HepG2 (cell line): ENCODE measurements around the gene CLEC20A. TPM values are rescaled to one million over a fixed set of nuclear protein-coding genes. Genes with fewer than 3 reads are reported as not detected.
A peak's percentile ranks its signal among the peaks of the same experiment; 100 is the strongest.

Source experiments
- ATAC-seq: fragments of 200-7000 bp; cut with Tn5 transposase; 3 replicates; pipeline ENCODE4 v1.9.1; 2020; ENCODE audit warnings: mild to moderate bottlenecking, moderate library complexity
- BruUV-seq: library from RNA; stranded (reverse); fragments of 400-500 nt; replicated peaks from 2 replicates; lab custom pipeline; 2021; lab: Mats Ljungman, UMichigan
- CTCF ChIA-PET: fragments of 300-600 bp; formaldehyde crosslinking; extraction: SDS; loops from one replicate; lab custom pipeline; 2021; ENCODE audit warnings: low total read pairs, inconsistent platforms, low intra/inter-chr PET ratio; lab: Yijun Ruan, JAX
- POLR2A ChIA-PET: fragments of 350-600 bp; sonication (Branson Sonifier 250); formaldehyde crosslinking; loops from one replicate; lab custom pipeline; 2020; ENCODE audit warnings: antibody characterized with exemption, inconsistent platforms; lab: Yijun Ruan, JAX
- DNase-seq: peaks from one replicate; pipeline ENCODE4 v3.0.0-alpha.2; 2015; ENCODE audit warnings: low spot score
- FAIRE-seq: peaks from 3 replicates; lab custom pipeline; 2011; peaks lifted over from hg19 to GRCh38; lab: Jason Lieb, UNC
- H2AFZ ChIP-seq: one replicate; pipeline ENCODE4 v1.6.1; 2011; ENCODE audit warnings: low read length, inconsistent platforms
- H3K27ac ChIP-seq: fragments of 300-600 bp; 3 replicates; pipeline ENCODE4 v1.8.0; 2011; ENCODE audit warnings: mixed run types, mild to moderate bottlenecking, mixed read lengths, low read length, inconsistent platforms; ENCODE audit not compliant: insufficient read depth; ENCODE audit errors: extremely low read length
- H3K27me3 ChIP-seq, 2 experiments: fragments of 200-600 bp in 1 of 2; 2 replicates in 1 of 2; 3 replicates in 1 of 2; pipeline versions ENCODE4 v1.6.0 to v1.8.0; 2011; ENCODE audit warnings: low read length in 2 of 2, mild to moderate bottlenecking in 2 of 2, moderate library complexity in 2 of 2, inconsistent platforms in 1 of 2; ENCODE audit not compliant: insufficient read depth in 2 of 2, control insufficient read depth in 1 of 2
- H3K36me3 ChIP-seq, 2 experiments: fragments of 200-600 bp in 1 of 2; replicated peaks in 1 of 2; 2 replicates in 1 of 2; 3 replicates in 1 of 2; pipeline versions ENCODE4 v1.5.1 to v1.8.0; 2011; ENCODE audit warnings: low read length in 2 of 2, inconsistent platforms in 1 of 2; ENCODE audit not compliant: insufficient read depth in 2 of 2, control insufficient read depth in 1 of 2
- H3K4me1 ChIP-seq: 2 replicates; pipeline ENCODE4 v1.5.1; 2012; ENCODE audit warnings: low read length, inconsistent platforms; ENCODE audit not compliant: insufficient read depth
- H3K4me2 ChIP-seq: 2 replicates; pipeline ENCODE4 v1.6.0; 2011; ENCODE audit warnings: low read depth, low read length, inconsistent platforms
- H3K4me3 ChIP-seq, 3 experiments: fragments of 200-600 bp in 1 of 3; sonication (generic), shearing (Covaris generic) in 1 of 3; replicated peaks in 1 of 3; 2 replicates each; pipeline ENCODE4 v1.5.1; 2011 to 2016; ENCODE audit warnings: low read length in 3 of 3, inconsistent platforms in 2 of 3, low read depth in 2 of 3, mild to moderate bottlenecking in 2 of 3, control low read depth in 1 of 3, mixed read lengths in 1 of 3; ENCODE audit not compliant: insufficient read depth in 1 of 3
- H3K79me2 ChIP-seq: one replicate; pipeline ENCODE4 v1.6.1; 2011; ENCODE audit warnings: low read length, inconsistent platforms; ENCODE audit not compliant: insufficient read depth
- H3K9ac ChIP-seq: 2 replicates; pipeline ENCODE4 v1.6.0; 2011; ENCODE audit warnings: mild to moderate bottlenecking, low read depth, low read length, inconsistent platforms; ENCODE audit not compliant: insufficient read depth
- H3K9me3 ChIP-seq: 2 replicates; pipeline ENCODE4 v1.5.1; 2012; ENCODE audit warnings: mild to moderate bottlenecking, low read length
- H4K20me1 ChIP-seq: 2 replicates; pipeline ENCODE4 v1.6.0; 2011; ENCODE audit warnings: inconsistent platforms, mild to moderate bottlenecking, low read length, moderate library complexity; ENCODE audit not compliant: insufficient read depth
- GABPB1 ChIP-seq: IDR thresholded peaks from 2 replicates; pipeline ENCODE4 v1.6.1; 2016; ENCODE audit warnings: mild to moderate bottlenecking, missing genetic modification reagents, moderate library complexity, missing compliant biosample characterization
- GATAD2A ChIP-seq: IDR thresholded peaks from 2 replicates; pipeline ENCODE4 v1.6.1; 2016
- KAT8 ChIP-seq: IDR thresholded peaks from 2 replicates; pipeline ENCODE4 v1.6.1; 2016; ENCODE audit warnings: missing genetic modification reagents, missing compliant biosample characterization
- SMAD9 ChIP-seq: sonication (generic); formaldehyde crosslinking; IDR thresholded peaks from 2 replicates; pipeline ENCODE4 v1.5.1; 2020; ENCODE audit warnings: mild to moderate bottlenecking, missing genetic modification reagents
- ZBTB46 ChIP-seq: sonication (generic); formaldehyde crosslinking; IDR thresholded peaks from 2 replicates; pipeline ENCODE4 v1.4.0; 2020; ENCODE audit warnings: mild to moderate bottlenecking, missing genetic modification reagents, borderline replicate concordance
- ZFY ChIP-seq: sonication (generic); formaldehyde crosslinking; IDR thresholded peaks from 2 replicates; pipeline ENCODE4 v1.4.0; 2020; ENCODE audit warnings: missing genetic modification reagents
- ZNF460 ChIP-seq: sonication (generic); formaldehyde crosslinking; IDR thresholded peaks from 2 replicates; pipeline ENCODE4 v1.5.1; 2020; ENCODE audit warnings: missing genetic modification reagents, mild to moderate bottlenecking, borderline replicate concordance
- ZNF609 ChIP-seq: sonication (generic); formaldehyde crosslinking; IDR thresholded peaks from 2 replicates; pipeline ENCODE4 v1.4.0; 2020; ENCODE audit warnings: mild to moderate bottlenecking, missing genetic modification reagents, borderline replicate concordance
- WGBS: methylation state at CpG from one replicate; pipeline ENCODE4 v1.1.6; 2017; ENCODE audit warnings: low lambda C conversion rate; 5-methylcytosine and 5-hydroxymethylcytosine counted together
- in situ Hi-C: cut with HindIII; loops from 2 replicates; pipeline ENCODE4 v1.10.0; 2017; ENCODE audit warnings: low pct_unique_long_range_greater_than_20kb; ENCODE audit not compliant: extremely low pct_ligation_motif_present
- intact Hi-C: fragments of 100-400 bp; cut with micrococcal nuclease; formaldehyde crosslinking; loops from one replicate; pipeline ENCODE4 v1.10.0; 2022; ENCODE audit not compliant: unreplicated experiment
- polyA plus RNA-seq, 8 experiments: library from polyadenylated mRNA; depleted of rRNA in 3 of 8; stranded (reverse) in 7 of 8; unstranded in 1 of 8; fragments of >200 nt; fragmentation: Illumina TruSeq in 4 of 8; extraction: Trizol in 4 of 8; gene quantifications; 2 replicates each; pipeline versions ENCODE4 v1.2.1 to v1.2.3, GENCODE V29; 2011 to 2016; ENCODE audit warnings: low read depth in 4 of 8, missing spikeins in 1 of 8, mixed read lengths in 1 of 8; ENCODE audit not compliant: insufficient read depth in 1 of 8
- total RNA-seq, 5 experiments: library from RNA; depleted of rRNA; stranded (reverse); fragments of >200 nt; fragmentation: Illumina TruSeq; extraction: Trizol; gene quantifications; 2 replicates each; pipeline ENCODE4 v1.2.3, GENCODE V29; 2016; ENCODE audit warnings: low read depth in 1 of 5
- TF ChIP-seq, protein P1 (sequence below): sonication (generic); formaldehyde crosslinking; IDR thresholded peaks from 2 replicates; pipeline ENCODE4 v1.4.0; 2020; ENCODE audit warnings: missing genetic modification reagents

The CLEC20A gene
- total and polyA plus RNA-seq, 2 of the 13 experiments (the other 11 are each of a cell fraction or from before 2014, with no cell fraction given): not detected

- TF ChIP-seq GABPB1 (CRISPR knock-in tag) (0 out of 2 replicates have a peak, but pooled peaks have one; percentile 6), ZNF460 (CRISPR knock-in tag) (no peak), ZFY (CRISPR knock-in tag) (0 out of 2 replicates have a peak, but pooled peaks have one; percentile 14), ZBTB46 (CRISPR knock-in tag) (0 out of 2 replicates have a peak, but pooled peaks have one; percentile 2)
Observed at GRCh38 chr1:178539291-178539690, 42.5 kb upstream of the CLEC20A start (continued).

DNA sequence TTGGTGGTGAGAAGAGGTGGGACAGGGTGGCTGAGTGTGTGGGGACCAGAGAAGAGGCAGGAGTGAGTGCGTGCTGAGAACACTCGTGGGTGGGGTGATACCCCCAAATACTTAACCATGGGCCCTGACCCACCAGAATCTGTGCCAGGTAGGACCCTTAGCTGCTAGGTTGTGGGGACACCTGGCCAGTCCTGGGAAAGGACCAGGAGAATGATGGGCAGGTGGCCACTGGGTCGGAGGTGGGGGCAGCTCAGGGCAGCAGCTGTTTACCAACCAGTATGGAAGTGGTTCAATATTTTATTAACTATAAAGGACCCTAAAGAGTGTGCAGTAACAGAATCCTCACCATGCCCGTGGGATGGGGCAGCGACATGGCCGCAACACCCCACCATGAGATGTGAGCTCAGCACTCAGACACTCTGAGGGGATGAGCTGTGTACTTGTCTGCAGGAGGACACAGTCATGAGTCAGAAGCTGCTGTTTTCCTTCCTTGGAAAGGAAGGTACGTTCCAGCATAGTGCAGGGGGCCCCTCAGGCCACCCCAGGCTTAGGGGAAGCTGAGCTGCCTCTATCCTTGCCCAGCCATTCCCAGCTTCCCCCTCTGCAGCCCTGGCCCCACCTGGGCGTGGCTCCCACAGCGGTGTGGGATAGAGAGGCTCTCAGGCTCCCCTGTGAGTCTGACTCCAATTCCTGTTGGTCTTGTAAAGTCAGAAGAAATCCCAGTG lies 41.6 kb upstream of the CLEC20A start:
- no peaks in the 10 kb centered on the region for H3K36me3 ChIP-seq
- peak overlapping the region; percentile 89 for H3K4me2 ChIP-seq
- no TSS peak for BruUV-seq
- DNase-seq: no peak
- no peaks in the 10 kb centered on the region for H3K9me3 ChIP-seq
- ChIA-PET POLR2A (interaction anchor here (1.0 to 1.2 kb wide), 2 partner anchors 187 to 188 kb away, joined by 3 to 8 read pairs; partner anchors contain the start of gene RALGPS2), CTCF (no interaction called here)
- H4K20me1 ChIP-seq: no peaks in the 10 kb centered on the region
- FAIRE-seq: peak; percentile 15
- H2AFZ ChIP-seq: peak overlapping the region; percentile 88
- intact Hi-C loops (loop anchor here (10.0 kb wide), 1 partner anchor 246 kb away; no protein-coding TSS in a partner anchor), in situ Hi-C loops (no loop called here)
- H3K9ac ChIP-seq: 0 out of 2 replicates have a peak overlapping the region, but pooled peaks have one; percentile 25
- peaks cover 4% of the 10 kb centered on the region for H3K79me2 ChIP-seq
- H3K4me3 ChIP-seq: peak overlapping the region; percentile 32 to 67 (median 53)
- H3K27me3 ChIP-seq: no peaks in the 10 kb centered on the region; a peak in 1 of 5 replicates
- H3K4me1 ChIP-seq: peaks cover 52% of the 10 kb centered on the region
- H3K27ac ChIP-seq: no peak overlapping the region
- ATAC-seq: peak; percentile 5; the same call in 1 of the 3 replicates
- WGBS: 18% methylated on average over 8 of the region's 9 CpGs
- TF ChIP-seq, protein P1, sequence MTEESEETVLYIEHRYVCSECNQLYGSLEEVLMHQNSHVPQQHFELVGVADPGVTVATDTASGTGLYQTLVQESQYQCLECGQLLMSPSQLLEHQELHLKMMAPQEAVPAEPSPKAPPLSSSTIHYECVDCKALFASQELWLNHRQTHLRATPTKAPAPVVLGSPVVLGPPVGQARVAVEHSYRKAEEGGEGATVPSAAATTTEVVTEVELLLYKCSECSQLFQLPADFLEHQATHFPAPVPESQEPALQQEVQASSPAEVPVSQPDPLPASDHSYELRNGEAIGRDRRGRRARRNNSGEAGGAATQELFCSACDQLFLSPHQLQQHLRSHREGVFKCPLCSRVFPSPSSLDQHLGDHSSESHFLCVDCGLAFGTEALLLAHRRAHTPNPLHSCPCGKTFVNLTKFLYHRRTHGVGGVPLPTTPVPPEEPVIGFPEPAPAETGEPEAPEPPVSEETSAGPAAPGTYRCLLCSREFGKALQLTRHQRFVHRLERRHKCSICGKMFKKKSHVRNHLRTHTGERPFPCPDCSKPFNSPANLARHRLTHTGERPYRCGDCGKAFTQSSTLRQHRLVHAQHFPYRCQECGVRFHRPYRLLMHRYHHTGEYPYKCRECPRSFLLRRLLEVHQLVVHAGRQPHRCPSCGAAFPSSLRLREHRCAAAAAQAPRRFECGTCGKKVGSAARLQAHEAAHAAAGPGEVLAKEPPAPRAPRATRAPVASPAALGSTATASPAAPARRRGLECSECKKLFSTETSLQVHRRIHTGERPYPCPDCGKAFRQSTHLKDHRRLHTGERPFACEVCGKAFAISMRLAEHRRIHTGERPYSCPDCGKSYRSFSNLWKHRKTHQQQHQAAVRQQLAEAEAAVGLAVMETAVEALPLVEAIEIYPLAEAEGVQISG (CRISPR knock-in tag): peak; percentile 65; the same call in 1 of the 2 replicates
- TF ChIP-seq ZNF609 (CRISPR knock-in tag) (0 out of 2 replicates have a peak, but pooled peaks have one; percentile 25), SMAD9 (CRISPR knock-in tag) (no peak), GATAD2A (CRISPR knock-in tag) (0 out of 2 replicates have a peak, but pooled peaks have one; percentile 18), KAT8 (CRISPR knock-in tag) (0 out of 2 replicates have a peak, but pooled peaks have one; percentile 26)
